Epithelial cell of esophagus (primary cell): ENCODE results near the gene ZC3H7B.
A peak's percentile ranks its signal among the peaks of the same experiment; 100 is the strongest.

ENCODE experiments used
- DNase-seq: peaks from one replicate; pipeline ENCODE4 v3.0.0; 2010; ENCODE audit warnings: low read depth
- H3K4me3 ChIP-seq: 2 replicates; pipeline ENCODE4 v1.5.1; 2011; ENCODE audit warnings: mild to moderate bottlenecking, low read length, control low read depth
- CTCF ChIP-seq: IDR thresholded peaks from 2 replicates; pipeline ENCODE4 v1.5.1; 2011; ENCODE audit warnings: low read depth, mild to moderate bottlenecking, low read length, control low read depth, inconsistent platforms; ENCODE audit not compliant: insufficient read depth; ENCODE audit errors: missing control alignments

ZC3H7B gene

GRCh38 chr22:41271787-41272186 lies 29.5 kb upstream of the ZC3H7B start:
- H3K4me3 ChIP-seq: no peak overlapping the region
- TF ChIP-seq CTCF: peak; percentile 37
- peak; percentile 47 for DNase-seq

GRCh38 chr22:41273128-41273527 lies 28.2 kb upstream of the ZC3H7B start:
- H3K4me3 ChIP-seq: no peak overlapping the region
- TF ChIP-seq CTCF: no peak
- DNase-seq: peak; percentile 61

GRCh38 chr22:41274856-41275255 lies 26.5 kb upstream of the ZC3H7B start:
- no peak for TF ChIP-seq CTCF
- no peak for DNase-seq
- no peak overlapping the region for H3K4me3 ChIP-seq

- DNase-seq: peak; percentile 100
- no peak overlapping the region for H3K4me3 ChIP-seq
- TF ChIP-seq CTCF: no peak
Measured at GRCh38 chr22:41280065-41280464, 21.3 kb upstream of the ZC3H7B start.

- H3K4me3 ChIP-seq: no peak overlapping the region
- no peak for TF ChIP-seq CTCF
- DNase-seq: no peak
Measured at GRCh38 chr22:41280854-41281253, 20.5 kb upstream of the ZC3H7B start.

GRCh38 chr22:41284465-41284864 lies 16.9 kb upstream of the ZC3H7B start:
- H3K4me3 ChIP-seq: peak overlapping the region; percentile 86
- TF ChIP-seq CTCF: no peak
- DNase-seq: peak; percentile 47

GRCh38 chr22:41285441-41285819 lies 15.9 kb upstream of the ZC3H7B start:
- peak; percentile 97 for DNase-seq
- H3K4me3 ChIP-seq: peak overlapping the region; percentile 86
- no peak for TF ChIP-seq CTCF
